H54 (cell line): ENCODE data around the gene KIF1A.
"Not testable (repeated sequence)": the region's sequence is repeated elsewhere in the genome, so short reads cannot be mapped to it uniquely, and the experiment has no call there.

Experiments used
- DNase-seq: peaks from one replicate; pipeline ENCODE4 v3.0.0; 2011; ENCODE audit warnings: low spot score, mixed read lengths; ENCODE audit not compliant: insufficient read length
- FAIRE-seq: peaks from 3 replicates; lab custom pipeline; 2011; peaks lifted over from hg19 to GRCh38; lab: Jason Lieb, UNC
- POLR2A ChIP-seq: IDR thresholded peaks from 2 replicates; pipeline ENCODE4 v1.6.1; 2011; ENCODE audit warnings: low read depth, mild to moderate bottlenecking, low read length

KIF1A gene

DNA sequence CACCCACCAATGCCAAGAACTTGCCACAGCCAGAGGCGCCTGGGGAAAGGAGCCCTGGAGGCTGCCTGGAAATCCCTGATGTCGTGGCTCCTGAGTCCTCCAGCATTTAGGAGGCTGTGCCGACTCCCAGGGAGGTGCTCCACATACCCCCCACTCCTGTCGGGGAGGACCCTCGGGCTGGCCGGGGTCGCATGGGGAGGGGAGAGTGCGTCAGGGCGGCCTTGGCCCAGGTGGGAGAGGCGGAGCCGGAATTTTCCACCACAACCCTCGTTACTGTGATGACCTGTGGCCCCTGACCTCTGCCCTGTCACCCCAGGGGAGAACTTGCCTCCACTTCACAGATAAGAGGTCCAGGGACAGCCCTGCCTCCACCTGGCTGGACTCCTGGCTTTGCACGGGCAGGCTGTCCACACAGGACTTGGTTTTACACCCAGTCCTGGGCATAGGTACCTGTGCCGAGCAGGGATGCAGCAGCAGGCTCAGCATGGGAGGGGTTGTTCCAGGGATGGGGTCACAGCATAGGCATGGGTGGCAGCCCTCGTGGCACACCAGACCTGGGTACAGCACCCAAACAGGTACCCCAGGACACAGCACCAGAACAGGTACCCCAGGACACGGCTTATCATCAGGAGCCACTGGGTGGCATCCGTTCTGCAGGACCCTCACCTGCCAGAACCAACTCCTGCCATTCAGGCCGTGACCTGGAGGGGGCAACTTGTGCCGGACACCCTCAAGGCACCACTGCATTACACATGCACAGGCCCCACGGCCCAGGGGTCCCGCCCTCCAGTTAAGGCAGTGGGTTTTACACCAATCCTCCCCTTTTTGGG is 36.3 kb upstream of the KIF1A start:
- TF ChIP-seq POLR2A: no peak
- DNase-seq: no peak
- no peak for FAIRE-seq

GRCh38 chr2:240855670-240856069 is 35.7 kb upstream of the KIF1A start:
- FAIRE-seq (no peak), DNase-seq (no peak)
- TF ChIP-seq POLR2A: no peak

DNA sequence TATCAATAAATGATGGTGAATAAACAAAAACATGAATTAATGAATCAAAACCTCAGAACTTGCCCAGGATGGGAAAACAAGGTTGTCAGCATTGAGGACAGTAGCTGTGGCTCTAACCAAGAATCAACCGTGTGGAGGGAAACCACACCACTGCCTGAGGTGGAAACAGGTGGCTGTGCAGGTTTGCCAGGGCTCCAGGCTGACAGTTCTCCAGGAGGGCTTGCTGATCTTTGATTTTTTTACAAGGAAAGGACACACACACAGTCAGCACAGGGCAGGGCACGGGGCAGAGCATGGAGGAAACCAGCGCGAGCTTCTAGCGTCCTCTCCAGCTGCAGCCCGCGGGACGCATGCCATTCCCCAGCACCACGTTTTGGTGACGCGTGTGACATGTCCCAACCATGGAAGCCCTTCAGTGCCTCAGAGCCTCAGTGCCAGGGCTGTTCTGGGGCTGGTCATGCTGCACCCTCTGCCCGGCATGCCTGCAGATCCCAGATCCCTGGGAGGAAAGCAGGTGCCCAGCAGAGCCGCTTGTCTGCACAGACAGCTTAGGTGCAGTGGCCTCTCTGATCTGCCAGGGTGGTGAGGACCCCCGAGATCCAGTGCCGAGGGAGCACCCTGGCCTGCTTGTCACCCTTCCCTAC is 32.8 kb upstream of the KIF1A start:
- no peak for TF ChIP-seq POLR2A
- no peak for FAIRE-seq
- DNase-seq: no peak

DNA sequence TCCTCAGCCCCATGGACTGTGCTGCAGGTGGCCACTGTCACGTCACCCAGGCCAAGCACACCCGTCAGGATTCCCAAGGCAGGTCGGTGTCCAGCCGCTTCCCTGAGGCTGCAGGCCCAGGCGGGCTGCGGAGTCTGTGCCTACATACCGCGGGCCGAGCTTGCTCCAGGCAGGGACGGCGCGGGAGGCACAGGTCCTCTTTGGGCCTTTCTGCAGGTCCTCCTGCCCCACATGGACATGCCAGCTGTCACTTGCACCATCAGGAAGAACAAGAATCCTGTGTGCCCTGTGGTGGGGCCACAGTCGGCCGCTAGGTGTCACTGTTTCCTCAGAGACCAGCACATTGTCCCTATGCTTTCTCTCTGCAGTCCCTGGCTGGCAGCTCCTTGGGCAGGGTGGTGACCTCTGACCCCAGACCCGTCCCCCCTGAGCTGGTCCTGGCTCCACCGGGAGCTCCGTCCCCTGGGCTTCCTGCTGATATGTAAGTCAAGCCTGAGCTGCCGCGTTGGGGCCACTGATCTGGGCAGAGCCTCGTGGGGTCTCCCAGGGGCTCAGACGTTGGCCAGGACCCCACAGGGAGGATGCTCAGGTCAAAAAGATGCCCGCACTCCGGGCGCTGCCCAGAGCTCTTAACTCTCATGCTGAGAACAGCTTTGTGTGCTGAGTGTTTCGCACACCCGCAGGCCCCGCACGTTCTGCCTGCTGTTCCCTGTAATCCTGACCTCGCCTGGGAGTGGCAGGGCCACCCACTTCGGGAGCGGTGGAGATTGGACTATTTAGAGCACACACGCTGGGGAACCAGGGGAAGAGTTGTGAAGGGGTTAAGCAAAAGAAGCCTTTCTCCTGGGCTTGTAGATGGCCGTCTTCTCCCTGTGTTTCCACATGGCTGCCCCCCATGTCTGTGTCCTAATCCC is 31.3 kb upstream of the KIF1A start:
- FAIRE-seq (no peak), DNase-seq (peak; percentile 89)
- TF ChIP-seq POLR2A: no peak

GRCh38 chr2:240850756-240851077 is 30.7 kb upstream of the KIF1A start:
- DNase-seq: no peak
- FAIRE-seq: no peak
- no peak for TF ChIP-seq POLR2A

GRCh38 chr2:240850026-240850425 is 30.0 kb upstream of the KIF1A start:
- FAIRE-seq (no peak), DNase-seq (no peak)
- TF ChIP-seq POLR2A: no peak

GRCh38 chr2:240848900-240849680 is 29.1 kb upstream of the KIF1A start:
- no peak for DNase-seq
- FAIRE-seq: no peak
- no peak for TF ChIP-seq POLR2A

- FAIRE-seq: no peak
- no peak for TF ChIP-seq POLR2A
- DNase-seq: no peak
Measured at GRCh38 chr2:240847817-240848216, 27.8 kb upstream of the KIF1A start.

DNA sequence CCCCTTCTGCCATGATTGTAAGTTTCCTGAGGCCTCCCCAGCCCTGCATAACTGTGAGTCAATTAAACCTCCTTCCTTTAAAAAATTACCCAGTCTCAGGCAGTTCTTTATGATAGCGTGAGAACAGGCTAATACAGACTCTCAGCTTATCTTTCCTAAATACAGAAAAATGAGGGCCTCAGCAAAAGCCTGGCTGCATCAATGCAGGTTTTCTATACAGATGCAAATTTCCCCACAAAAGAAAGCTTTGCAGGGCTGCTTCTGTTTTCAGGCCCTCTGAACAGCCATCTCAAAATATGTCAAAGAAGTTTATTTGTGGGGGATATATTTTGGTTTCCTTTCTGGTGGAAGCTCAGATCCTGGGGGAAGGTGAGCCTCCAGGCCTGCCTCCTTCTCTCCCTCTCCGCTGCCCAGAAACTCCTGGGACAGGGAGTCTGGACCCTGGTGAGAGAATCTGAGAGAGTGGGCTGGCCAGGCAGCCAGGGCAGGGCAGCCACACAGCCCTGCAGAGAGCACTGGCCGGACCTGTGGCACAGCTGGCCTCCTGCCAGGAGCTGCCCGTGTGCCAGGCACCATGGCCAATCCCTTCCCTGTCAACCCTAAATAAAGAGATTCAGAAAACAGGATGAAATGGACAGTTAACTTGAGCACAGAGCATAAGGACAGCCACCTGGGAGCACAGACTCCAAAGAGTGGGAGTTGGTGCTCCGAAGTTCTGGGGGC is 27.0 kb upstream of the KIF1A start:
- no peak for TF ChIP-seq POLR2A
- FAIRE-seq: no peak
- no peak for DNase-seq

DNA sequence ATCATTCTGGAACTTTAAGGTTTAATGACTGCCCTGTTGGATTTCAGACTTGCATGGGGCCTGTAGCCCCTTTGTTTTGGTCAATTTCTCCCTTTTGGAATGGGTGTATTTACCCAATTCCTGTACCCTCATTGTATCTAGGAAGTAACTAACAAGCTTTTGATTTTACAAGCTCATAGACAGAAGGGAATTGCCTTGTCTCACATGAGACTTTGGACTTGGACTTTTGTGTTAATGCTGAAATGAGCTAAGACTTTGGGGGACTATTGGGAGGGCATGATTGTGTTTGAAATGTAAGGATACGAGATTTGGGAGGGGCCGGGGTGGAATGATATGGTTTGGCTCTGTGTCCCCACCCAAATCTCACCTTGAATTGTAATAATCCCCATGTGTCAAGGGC is 26.3 kb upstream of the KIF1A start:
- not testable (repeated sequence) for FAIRE-seq, DNase-seq

- DNase-seq (peak; percentile 79), FAIRE-seq (no peak)
- TF ChIP-seq POLR2A: no peak
Measured at GRCh38 chr2:240840435-240841060, 20.5 kb upstream of the KIF1A start.

DNA sequence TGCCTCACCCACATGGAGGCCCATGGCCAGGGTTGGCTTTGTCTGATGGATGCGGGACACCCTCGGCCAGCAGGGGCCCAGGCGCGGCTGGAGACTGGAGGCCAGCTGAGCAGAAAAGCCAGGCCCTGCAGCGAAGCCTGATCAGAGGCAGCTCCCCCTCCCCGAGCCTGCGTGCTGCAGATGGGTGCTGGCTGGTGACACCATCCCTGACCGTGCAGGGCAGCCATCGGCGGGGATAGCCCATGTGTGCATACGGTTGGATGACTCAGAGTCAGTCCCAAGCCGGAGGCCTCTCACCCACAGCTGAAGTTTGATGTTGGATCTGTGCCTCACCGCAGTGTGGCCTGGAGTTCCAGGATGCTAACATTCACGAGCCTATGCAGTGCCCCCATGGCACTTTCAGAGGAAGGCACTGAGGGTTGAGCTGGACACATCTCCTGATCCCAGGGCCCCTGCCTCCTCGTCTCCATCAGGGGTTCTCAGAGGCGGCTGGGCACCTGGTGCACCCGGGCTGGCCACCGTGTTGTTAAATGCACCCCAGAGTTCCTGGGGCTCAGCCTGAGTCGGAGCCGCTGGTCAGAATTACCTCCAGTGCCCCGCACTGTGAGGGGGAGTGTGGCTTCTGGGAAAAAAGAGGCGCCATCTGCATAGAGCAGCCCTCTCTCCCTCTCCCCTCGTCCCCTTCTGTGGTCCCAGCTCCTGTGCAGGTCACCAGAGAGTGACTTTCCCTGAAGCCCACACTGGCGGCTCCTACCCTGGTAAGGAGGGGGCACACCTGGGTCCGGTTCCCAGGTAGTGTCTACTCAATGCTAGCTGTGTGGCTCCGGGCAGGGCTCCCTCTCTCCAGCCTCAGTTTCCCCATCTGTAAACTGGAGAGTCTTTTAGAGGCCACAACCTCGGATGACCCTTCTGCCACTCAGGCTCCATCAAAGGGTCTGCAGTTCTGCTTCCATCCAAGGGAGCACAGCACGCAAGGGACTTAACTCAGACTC is 19.4 kb upstream of the KIF1A start:
- DNase-seq (no peak), FAIRE-seq (no peak)
- TF ChIP-seq POLR2A: no peak
